K562 (cell line): ENCODE measurements around the gene CHD6. TPM values are rescaled to one million over a fixed set of nuclear protein-coding genes. Genes with fewer than 3 reads are reported as not detected.

Source experiments
- BHLHE40 ChIP-seq: IDR thresholded peaks from 2 replicates; pipeline ENCODE4 v1.6.1; 2011; ENCODE audit warnings: low read length, improper control_type of control experiment
- BMI1 ChIP-seq: fragments of 150-350 bp; IDR thresholded peaks from 2 replicates; pipeline ENCODE4 v1.6.1; 2014; ENCODE audit warnings: low read length
- CBX3 ChIP-seq, 2 experiments: IDR thresholded peaks; 1 replicate in 1 of 2; 2 replicates in 1 of 2; pipeline ENCODE4 v1.6.1; 2012; ENCODE audit warnings: inconsistent platforms in 2 of 2, low read length in 2 of 2, borderline replicate concordance in 1 of 2, control low read depth in 1 of 2
- EGR1 ChIP-seq: fragments of 450-650 bp; conservative IDR thresholded peaks from 2 replicates; pipeline ENCODE4 v1.6.1; 2017; ENCODE audit warnings: mild to moderate bottlenecking
- FUS ChIP-seq: fragments of 200-400 bp; formaldehyde crosslinking; optimal IDR thresholded peaks from 2 replicates; pipeline ENCODE3; 2017; ENCODE audit warnings: low read depth, low read length
- PML ChIP-seq: IDR thresholded peaks from 2 replicates; pipeline ENCODE4 v1.6.1; 2012; ENCODE audit warnings: low read length, inconsistent platforms
- ZSCAN29 ChIP-seq: fragments of 450-650 bp; IDR thresholded peaks from 2 replicates; pipeline ENCODE4 v1.6.1; 2017
- polyA plus RNA-seq, 8 experiments: library from polyadenylated mRNA; depleted of rRNA in 4 of 8; stranded (reverse) in 5 of 8; unstranded in 3 of 8; fragments of >200 nt; fragmentation: Nextera tagmentation in 2 of 8; fragmentation: Illumina TruSeq in 1 of 8; extraction: Ambion mirVana in 2 of 8; extraction: Trizol in 1 of 8; gene quantifications; 2 replicates each; pipeline versions ENCODE4 v1.2.1 to v1.2.3, GENCODE V29; 2011 to 2014; ENCODE audit warnings: inconsistent platforms in 1 of 8, missing spikeins in 1 of 8
- total RNA-seq, 7 experiments: library from RNA; depleted of rRNA in 6 of 7; stranded (reverse); fragments of >200 nt in 6 of 7; fragmentation: Illumina TruSeq in 2 of 7; extraction: Trizol in 2 of 7; gene quantifications; 2 replicates each; pipeline versions ENCODE4 v1.2.1 to v1.2.3, GENCODE V29; 2011 to 2021; ENCODE audit warnings: low replicate concordance in 1 of 7
- TF ChIP-seq, protein P1 (sequence below): sonication (generic); IDR thresholded peaks from 2 replicates; pipeline ENCODE4 v1.6.1; 2016
- TF ChIP-seq, protein P2 (sequence below): IDR thresholded peaks from 3 replicates; pipeline ENCODE4 v1.6.1; 2011; ENCODE audit warnings: borderline replicate concordance, mild to moderate bottlenecking; ENCODE audit not compliant: insufficient read length, insufficient read depth
- TF ChIP-seq, protein P3 (sequence below): fragments of 250-450 bp; sonication (Bioruptor Pico); IDR thresholded peaks from 2 replicates; pipeline ENCODE4 v1.5.0; 2021
- TF ChIP-seq, protein P4 (sequence below): conservative IDR thresholded peaks from 2 replicates; pipeline ENCODE4 v1.6.1; 2011; ENCODE audit warnings: low read depth, mild to moderate bottlenecking, low read length; ENCODE audit not compliant: control insufficient read depth
- TF ChIP-seq, protein P5 (sequence below): sonication (generic); formaldehyde crosslinking; IDR thresholded peaks from 2 replicates; pipeline ENCODE4 v1.8.1; 2023; ENCODE audit warnings: mild to moderate bottlenecking, missing genetic modification reagents
- TF ChIP-seq, protein P6 (sequence below): fragments of 450-650 bp; formaldehyde crosslinking; IDR thresholded peaks from 2 replicates; pipeline ENCODE4 v1.4.0; 2022; ENCODE audit warnings: missing genetic modification characterization
- TF ChIP-seq, protein P7 (sequence below): sonication (generic); formaldehyde crosslinking; IDR thresholded peaks from 2 replicates; pipeline ENCODE4 v1.8.0; 2022; ENCODE audit warnings: mild to moderate bottlenecking, missing genetic modification reagents

The CHD6 gene
- total and polyA plus RNA-seq, 9 of the 15 experiments (the other 6 are each of a cell fraction or from before 2014, with no cell fraction given) = 3.9 to 24.2 (median 12.8) TPM

DNA sequence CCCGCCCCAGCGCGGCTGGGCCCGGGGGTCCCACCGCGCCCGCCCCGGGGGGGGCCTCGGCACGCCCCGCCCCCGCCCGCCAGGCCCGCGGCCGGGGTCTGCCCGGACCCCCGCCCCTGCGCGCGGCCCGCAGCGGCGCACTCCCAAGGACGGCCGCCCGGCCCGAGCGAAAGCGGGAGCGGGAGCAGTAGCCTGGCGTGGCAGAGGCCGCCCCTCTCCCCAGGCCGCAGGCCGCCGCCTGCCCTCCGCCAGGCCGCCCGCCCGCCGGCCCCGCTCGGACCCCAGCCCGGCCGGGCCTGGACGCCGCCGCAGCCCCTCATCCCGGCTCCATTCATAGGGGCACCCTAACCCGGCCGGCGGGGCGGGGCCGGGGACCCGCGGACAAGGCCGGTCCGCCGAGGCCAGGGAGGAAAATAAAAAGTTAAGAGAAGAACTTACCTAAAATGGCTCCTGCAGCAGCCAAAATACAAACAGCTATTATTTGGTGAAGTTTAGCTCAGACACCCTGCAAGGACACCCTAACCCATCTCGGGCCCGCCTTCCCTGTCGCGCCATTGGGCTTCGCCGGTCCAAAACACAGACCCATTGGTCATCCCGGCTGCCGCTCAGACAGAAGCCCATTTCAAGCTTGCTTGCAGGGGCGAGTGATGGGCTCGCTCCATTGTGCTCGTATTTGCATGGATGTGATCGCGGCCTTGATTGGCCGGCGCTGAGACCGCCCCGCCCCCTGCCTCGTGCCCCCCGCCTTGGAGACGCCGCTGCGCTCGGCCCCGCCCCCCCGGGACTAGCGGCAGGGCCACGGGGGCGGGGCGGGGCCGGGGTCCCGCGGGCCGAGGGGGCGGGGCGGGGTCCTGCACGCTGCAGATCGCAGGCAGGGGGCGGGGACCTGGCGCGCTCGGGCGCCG lies at the start of gene CHD6 (continued):
- TF ChIP-seq, protein P1, sequence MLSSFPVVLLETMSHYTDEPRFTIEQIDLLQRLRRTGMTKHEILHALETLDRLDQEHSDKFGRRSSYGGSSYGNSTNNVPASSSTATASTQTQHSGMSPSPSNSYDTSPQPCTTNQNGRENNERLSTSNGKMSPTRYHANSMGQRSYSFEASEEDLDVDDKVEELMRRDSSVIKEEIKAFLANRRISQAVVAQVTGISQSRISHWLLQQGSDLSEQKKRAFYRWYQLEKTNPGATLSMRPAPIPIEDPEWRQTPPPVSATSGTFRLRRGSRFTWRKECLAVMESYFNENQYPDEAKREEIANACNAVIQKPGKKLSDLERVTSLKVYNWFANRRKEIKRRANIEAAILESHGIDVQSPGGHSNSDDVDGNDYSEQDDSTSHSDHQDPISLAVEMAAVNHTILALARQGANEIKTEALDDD = no peak
- TF ChIP-seq, protein P2, sequence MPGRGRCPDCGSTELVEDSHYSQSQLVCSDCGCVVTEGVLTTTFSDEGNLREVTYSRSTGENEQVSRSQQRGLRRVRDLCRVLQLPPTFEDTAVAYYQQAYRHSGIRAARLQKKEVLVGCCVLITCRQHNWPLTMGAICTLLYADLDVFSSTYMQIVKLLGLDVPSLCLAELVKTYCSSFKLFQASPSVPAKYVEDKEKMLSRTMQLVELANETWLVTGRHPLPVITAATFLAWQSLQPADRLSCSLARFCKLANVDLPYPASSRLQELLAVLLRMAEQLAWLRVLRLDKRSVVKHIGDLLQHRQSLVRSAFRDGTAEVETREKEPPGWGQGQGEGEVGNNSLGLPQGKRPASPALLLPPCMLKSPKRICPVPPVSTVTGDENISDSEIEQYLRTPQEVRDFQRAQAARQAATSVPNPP = no peak
- TF ChIP-seq ZSCAN29 (no peak), BMI1 (no peak), PML (no peak), EGR1 (no peak), BHLHE40 (peak; percentile 57; the same call in 1 of the 2 replicates), FUS (no peak), CBX3 (IDR thresholded peaks at IDR 0.05; ENCODE audit: borderline replicate concordance in 1 of 2, low read length in 2 of 2) (no peak)
- TF ChIP-seq, protein P3, sequence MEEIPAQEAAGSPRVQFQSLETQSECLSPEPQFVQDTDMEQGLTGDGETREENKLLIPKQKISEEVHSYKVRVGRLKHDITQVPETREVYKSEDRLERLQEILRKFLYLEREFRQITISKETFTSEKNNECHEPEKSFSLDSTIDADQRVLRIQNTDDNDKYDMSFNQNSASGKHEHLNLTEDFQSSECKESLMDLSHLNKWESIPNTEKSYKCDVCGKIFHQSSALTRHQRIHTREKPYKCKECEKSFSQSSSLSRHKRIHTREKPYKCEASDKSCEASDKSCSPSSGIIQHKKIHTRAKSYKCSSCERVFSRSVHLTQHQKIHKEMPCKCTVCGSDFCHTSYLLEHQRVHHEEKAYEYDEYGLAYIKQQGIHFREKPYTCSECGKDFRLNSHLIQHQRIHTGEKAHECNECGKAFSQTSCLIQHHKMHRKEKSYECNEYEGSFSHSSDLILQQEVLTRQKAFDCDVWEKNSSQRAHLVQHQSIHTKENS (CRISPR knock-in tag) = no peak
- TF ChIP-seq, protein P4, sequence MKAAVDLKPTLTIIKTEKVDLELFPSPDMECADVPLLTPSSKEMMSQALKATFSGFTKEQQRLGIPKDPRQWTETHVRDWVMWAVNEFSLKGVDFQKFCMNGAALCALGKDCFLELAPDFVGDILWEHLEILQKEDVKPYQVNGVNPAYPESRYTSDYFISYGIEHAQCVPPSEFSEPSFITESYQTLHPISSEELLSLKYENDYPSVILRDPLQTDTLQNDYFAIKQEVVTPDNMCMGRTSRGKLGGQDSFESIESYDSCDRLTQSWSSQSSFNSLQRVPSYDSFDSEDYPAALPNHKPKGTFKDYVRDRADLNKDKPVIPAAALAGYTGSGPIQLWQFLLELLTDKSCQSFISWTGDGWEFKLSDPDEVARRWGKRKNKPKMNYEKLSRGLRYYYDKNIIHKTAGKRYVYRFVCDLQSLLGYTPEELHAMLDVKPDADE = no peak
- TF ChIP-seq, protein P5, sequence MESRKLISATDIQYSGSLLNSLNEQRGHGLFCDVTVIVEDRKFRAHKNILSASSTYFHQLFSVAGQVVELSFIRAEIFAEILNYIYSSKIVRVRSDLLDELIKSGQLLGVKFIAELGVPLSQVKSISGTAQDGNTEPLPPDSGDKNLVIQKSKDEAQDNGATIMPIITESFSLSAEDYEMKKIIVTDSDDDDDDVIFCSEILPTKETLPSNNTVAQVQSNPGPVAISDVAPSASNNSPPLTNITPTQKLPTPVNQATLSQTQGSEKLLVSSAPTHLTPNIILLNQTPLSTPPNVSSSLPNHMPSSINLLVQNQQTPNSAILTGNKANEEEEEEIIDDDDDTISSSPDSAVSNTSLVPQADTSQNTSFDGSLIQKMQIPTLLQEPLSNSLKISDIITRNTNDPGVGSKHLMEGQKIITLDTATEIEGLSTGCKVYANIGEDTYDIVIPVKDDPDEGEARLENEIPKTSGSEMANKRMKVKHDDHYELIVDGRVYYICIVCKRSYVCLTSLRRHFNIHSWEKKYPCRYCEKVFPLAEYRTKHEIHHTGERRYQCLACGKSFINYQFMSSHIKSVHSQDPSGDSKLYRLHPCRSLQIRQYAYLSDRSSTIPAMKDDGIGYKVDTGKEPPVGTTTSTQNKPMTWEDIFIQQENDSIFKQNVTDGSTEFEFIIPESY (CRISPR knock-in tag) = no peak
- TF ChIP-seq, protein P6, sequence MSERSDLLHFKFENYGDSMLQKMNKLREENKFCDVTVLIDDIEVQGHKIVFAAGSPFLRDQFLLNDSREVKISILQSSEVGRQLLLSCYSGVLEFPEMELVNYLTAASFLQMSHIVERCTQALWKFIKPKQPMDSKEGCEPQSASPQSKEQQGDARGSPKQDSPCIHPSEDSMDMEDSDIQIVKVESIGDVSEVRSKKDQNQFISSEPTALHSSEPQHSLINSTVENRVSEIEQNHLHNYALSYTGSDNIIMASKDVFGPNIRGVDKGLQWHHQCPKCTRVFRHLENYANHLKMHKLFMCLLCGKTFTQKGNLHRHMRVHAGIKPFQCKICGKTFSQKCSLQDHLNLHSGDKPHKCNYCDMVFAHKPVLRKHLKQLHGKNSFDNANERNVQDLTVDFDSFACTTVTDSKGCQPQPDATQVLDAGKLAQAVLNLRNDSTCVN (CRISPR knock-in tag) = no peak
- TF ChIP-seq, protein P7, sequence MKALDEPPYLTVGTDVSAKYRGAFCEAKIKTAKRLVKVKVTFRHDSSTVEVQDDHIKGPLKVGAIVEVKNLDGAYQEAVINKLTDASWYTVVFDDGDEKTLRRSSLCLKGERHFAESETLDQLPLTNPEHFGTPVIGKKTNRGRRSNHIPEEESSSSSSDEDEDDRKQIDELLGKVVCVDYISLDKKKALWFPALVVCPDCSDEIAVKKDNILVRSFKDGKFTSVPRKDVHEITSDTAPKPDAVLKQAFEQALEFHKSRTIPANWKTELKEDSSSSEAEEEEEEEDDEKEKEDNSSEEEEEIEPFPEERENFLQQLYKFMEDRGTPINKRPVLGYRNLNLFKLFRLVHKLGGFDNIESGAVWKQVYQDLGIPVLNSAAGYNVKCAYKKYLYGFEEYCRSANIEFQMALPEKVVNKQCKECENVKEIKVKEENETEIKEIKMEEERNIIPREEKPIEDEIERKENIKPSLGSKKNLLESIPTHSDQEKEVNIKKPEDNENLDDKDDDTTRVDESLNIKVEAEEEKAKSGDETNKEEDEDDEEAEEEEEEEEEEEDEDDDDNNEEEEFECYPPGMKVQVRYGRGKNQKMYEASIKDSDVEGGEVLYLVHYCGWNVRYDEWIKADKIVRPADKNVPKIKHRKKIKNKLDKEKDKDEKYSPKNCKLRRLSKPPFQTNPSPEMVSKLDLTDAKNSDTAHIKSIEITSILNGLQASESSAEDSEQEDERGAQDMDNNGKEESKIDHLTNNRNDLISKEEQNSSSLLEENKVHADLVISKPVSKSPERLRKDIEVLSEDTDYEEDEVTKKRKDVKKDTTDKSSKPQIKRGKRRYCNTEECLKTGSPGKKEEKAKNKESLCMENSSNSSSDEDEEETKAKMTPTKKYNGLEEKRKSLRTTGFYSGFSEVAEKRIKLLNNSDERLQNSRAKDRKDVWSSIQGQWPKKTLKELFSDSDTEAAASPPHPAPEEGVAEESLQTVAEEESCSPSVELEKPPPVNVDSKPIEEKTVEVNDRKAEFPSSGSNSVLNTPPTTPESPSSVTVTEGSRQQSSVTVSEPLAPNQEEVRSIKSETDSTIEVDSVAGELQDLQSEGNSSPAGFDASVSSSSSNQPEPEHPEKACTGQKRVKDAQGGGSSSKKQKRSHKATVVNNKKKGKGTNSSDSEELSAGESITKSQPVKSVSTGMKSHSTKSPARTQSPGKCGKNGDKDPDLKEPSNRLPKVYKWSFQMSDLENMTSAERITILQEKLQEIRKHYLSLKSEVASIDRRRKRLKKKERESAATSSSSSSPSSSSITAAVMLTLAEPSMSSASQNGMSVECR = no peak
